H9 (cell line): Measurements from ENCODE around the gene TEX51. TPM values are rescaled to one million over a fixed set of nuclear protein-coding genes. Genes with fewer than 3 reads are reported as not detected.
A peak's percentile ranks its signal among the peaks of the same experiment; 100 is the strongest.

Source experiments
- DNase-seq: peaks from one replicate; pipeline ENCODE4 v3.0.0-alpha.2; 2017
- H2AFZ ChIP-seq: one replicate; pipeline ENCODE4 v1.6.1; 2013; ENCODE audit warnings: mild to moderate bottlenecking, low read length, control low read depth, moderate library complexity
- H2AK5ac ChIP-seq: 2 replicates; pipeline ENCODE4 v1.6.1; 2013; ENCODE audit warnings: low read length, control low read depth, mixed read lengths; ENCODE audit not compliant: insufficient read length
- H2BK120ac ChIP-seq: one replicate; pipeline ENCODE4 v1.6.1; 2013; ENCODE audit warnings: low read depth, mild to moderate bottlenecking, low read length, control low read depth, inconsistent platforms; ENCODE audit not compliant: poor library complexity, severe bottlenecking
- H2BK12ac ChIP-seq: 2 replicates; pipeline ENCODE4 v1.6.1; 2013; ENCODE audit warnings: low read length, control low read depth, mixed read lengths, low read depth; ENCODE audit not compliant: insufficient read length
- H2BK15ac ChIP-seq: 2 replicates; pipeline ENCODE4 v1.6.1; 2013; ENCODE audit warnings: low read depth, low read length, control low read depth
- H2BK20ac ChIP-seq: one replicate; pipeline ENCODE4 v1.6.1; 2013; ENCODE audit warnings: low read depth, mild to moderate bottlenecking, low read length, control low read depth, inconsistent platforms; ENCODE audit not compliant: poor library complexity, severe bottlenecking
- H2BK5ac ChIP-seq: 2 replicates; pipeline ENCODE4 v1.6.1; 2013; ENCODE audit warnings: low read length, control low read depth, mixed read lengths; ENCODE audit not compliant: insufficient read length
- H3K14ac ChIP-seq: 2 replicates; pipeline ENCODE4 v1.6.1; 2013; ENCODE audit warnings: low read length, control low read depth; ENCODE audit not compliant: insufficient read depth
- H3K18ac ChIP-seq: 2 replicates; pipeline ENCODE4 v1.6.1; 2013; ENCODE audit warnings: low read depth, mild to moderate bottlenecking, mixed read lengths, low read length, control low read depth; ENCODE audit not compliant: insufficient read length
- H3K23ac ChIP-seq: 2 replicates; pipeline ENCODE4 v1.6.1; 2013; ENCODE audit warnings: low read length, control low read depth, mixed read lengths, low read depth; ENCODE audit not compliant: insufficient read length
- H3K23me2 ChIP-seq: 2 replicates; pipeline ENCODE4 v1.6.1; 2013; ENCODE audit warnings: low read depth, mild to moderate bottlenecking, mixed read lengths, low read length, control low read depth; ENCODE audit not compliant: insufficient read length, poor library complexity, severe bottlenecking
- H3K27ac ChIP-seq: 2 replicates; pipeline ENCODE4 v1.5.1; 2013; ENCODE audit warnings: low read length, control low read depth, mixed read lengths, low read depth; ENCODE audit not compliant: insufficient read length
- H3K27me3 ChIP-seq: 2 replicates; pipeline ENCODE4 v1.6.1; 2013; ENCODE audit warnings: low read length, control low read depth, inconsistent platforms; ENCODE audit not compliant: insufficient read depth
- H3K4ac ChIP-seq: 2 replicates; pipeline ENCODE4 v1.6.1; 2013; ENCODE audit warnings: low read depth, mild to moderate bottlenecking, control low read depth, inconsistent platforms, low read length, moderate library complexity
- H3K4me1 ChIP-seq: 2 replicates; pipeline ENCODE4 v1.6.1; 2013; ENCODE audit warnings: low read length, control low read depth, inconsistent platforms; ENCODE audit not compliant: insufficient read depth
- H3K4me2 ChIP-seq: 2 replicates; pipeline ENCODE4 v1.6.1; 2013; ENCODE audit warnings: low read length, control low read depth, mixed read lengths; ENCODE audit not compliant: insufficient read length, insufficient read depth
- H3K56ac ChIP-seq: 2 replicates; pipeline ENCODE4 v1.6.1; 2013; ENCODE audit warnings: low read depth, mild to moderate bottlenecking, mixed read lengths, low read length, control low read depth; ENCODE audit not compliant: insufficient read length
- H3K79me1 ChIP-seq: 2 replicates; pipeline ENCODE4 v1.6.1; 2013; ENCODE audit warnings: low read depth, mild to moderate bottlenecking, moderate library complexity, low read length, control low read depth, inconsistent platforms; ENCODE audit not compliant: insufficient read depth, poor library complexity, severe bottlenecking
- H3K79me2 ChIP-seq: 2 replicates; pipeline ENCODE4 v1.6.1; 2013; ENCODE audit warnings: low read length, control low read depth, inconsistent platforms; ENCODE audit not compliant: insufficient read depth
- H3K9ac ChIP-seq: 2 replicates; pipeline ENCODE4 v1.6.1; 2013; ENCODE audit warnings: low read length, control low read depth, mixed read lengths; ENCODE audit not compliant: insufficient read length; ENCODE audit errors: extremely low read depth
- H3K9me3 ChIP-seq: one replicate; pipeline ENCODE4 v1.6.1; 2013; ENCODE audit warnings: low read depth, low read length, inconsistent platforms; ENCODE audit not compliant: control insufficient read depth
- H3T11ph ChIP-seq: one replicate; pipeline ENCODE4 v1.6.1; 2013; ENCODE audit warnings: mild to moderate bottlenecking, low read length, control low read depth, inconsistent platforms
- H4K20me1 ChIP-seq: one replicate; pipeline ENCODE4 v1.6.1; 2013; ENCODE audit not compliant: control insufficient read depth, insufficient read length, insufficient read depth
- H4K5ac ChIP-seq: 2 replicates; pipeline ENCODE4 v1.6.1; 2013; ENCODE audit warnings: low read depth, mild to moderate bottlenecking, mixed read lengths, low read length, control low read depth; ENCODE audit not compliant: insufficient read length
- H4K8ac ChIP-seq: replicated peaks from 2 replicates; pipeline ENCODE4 v1.6.1; 2013; ENCODE audit warnings: low read length, control low read depth, mixed read lengths, low read depth; ENCODE audit not compliant: insufficient read length
- H4K91ac ChIP-seq: 2 replicates; pipeline ENCODE4 v1.6.1; 2013; ENCODE audit warnings: low read depth, mild to moderate bottlenecking, moderate library complexity, mixed read lengths, low read length, control low read depth; ENCODE audit not compliant: insufficient read length
- H3K27ac Mint-ChIP-seq, 3 experiments: 2 replicates in 2 of 3; 3 replicates in 1 of 3; pipeline ENCODE4 v1.8.0; 2020 to 2021; ENCODE audit warnings: mixed read lengths in 3 of 3, mild to moderate bottlenecking in 1 of 3, moderate library complexity in 1 of 3
- H3K27me3 Mint-ChIP-seq: 2 replicates; pipeline ENCODE4 v1.8.0; 2021; ENCODE audit warnings: low read depth, mild to moderate bottlenecking, moderate library complexity, mixed read lengths
- H3K36me3 Mint-ChIP-seq, 3 experiments: 2 replicates in 2 of 3; 3 replicates in 1 of 3; pipeline ENCODE4 v1.8.0; 2020 to 2021; ENCODE audit warnings: low read depth in 3 of 3, mixed read lengths in 3 of 3; ENCODE audit not compliant: insufficient read depth in 1 of 3
- H3K4me1 Mint-ChIP-seq, 2 experiments: 2 replicates each; pipeline ENCODE4 v1.8.0; 2020; ENCODE audit warnings: mixed read lengths in 2 of 2
- H3K4me3 Mint-ChIP-seq, 2 experiments: 2 replicates in 1 of 2; 3 replicates in 1 of 2; pipeline ENCODE4 v1.8.0; 2020 to 2021; ENCODE audit warnings: mild to moderate bottlenecking in 2 of 2, mixed read lengths in 2 of 2, moderate library complexity in 1 of 2
- H3K9me3 Mint-ChIP-seq, 2 experiments: 2 replicates in 1 of 2; 3 replicates in 1 of 2; pipeline ENCODE4 v1.8.0; 2020; ENCODE audit warnings: mild to moderate bottlenecking in 2 of 2, mixed read lengths in 2 of 2, moderate library complexity in 1 of 2
- CTCF ChIP-seq: fragments of 200-600 bp; sonication (generic); conservative IDR thresholded peaks from 3 replicates; pipeline ENCODE4 v1.8.0; 2021; ENCODE audit warnings: antibody characterized with exemption, mild to moderate bottlenecking
- WGBS: extraction: QIAGEN DNeasy Blood & Tissue Kit; methylation state at CpG from one replicate; pipeline ENCODE4 v1.1.7; 2013; ENCODE audit warnings: missing lambda C conversion rate, low lambda C conversion rate, mixed read lengths; ENCODE audit not compliant: insufficient read length; ENCODE audit errors: extremely low coverage; 5-methylcytosine and 5-hydroxymethylcytosine counted together
- total RNA-seq: library from RNA; stranded (reverse); gene quantifications from 2 replicates; pipeline ENCODE4 v1.2.1, GENCODE V29; 2021

TEX51 gene
- total RNA-seq, 1 experiment from 2014 or later, result not detected

GRCh38 chr2:126864861-126865260 is 33.8 kb upstream of the TEX51 start:
- peaks cover 12 to 15% of the 10 kb centered on the region in 2 experiments for H3K9me3 Mint-ChIP-seq
- no peak overlapping the region for H2AFZ ChIP-seq
- no peaks in the 10 kb centered on the region for H4K20me1 ChIP-seq
- H4K8ac ChIP-seq, result no peak overlapping the region
- H3K9me3 ChIP-seq, result no peaks in the 10 kb centered on the region
- TF ChIP-seq CTCF, result peak; percentile 64
- H3K79me2 ChIP-seq, result no peaks in the 10 kb centered on the region
- H3K4ac ChIP-seq, result no peak overlapping the region
- H2BK120ac ChIP-seq, result no peak overlapping the region
- H2BK15ac ChIP-seq, result no peak overlapping the region
- no peak overlapping the region for H3K4me3 Mint-ChIP-seq
- H2BK12ac ChIP-seq, result no peak overlapping the region
- H3K18ac ChIP-seq, result peak overlapping the region; percentile 27
- H4K5ac ChIP-seq, result no peak overlapping the region
- no peaks in the 10 kb centered on the region; the same call in 1 of the 2 replicates for H3K27me3 Mint-ChIP-seq
- H3K27ac ChIP-seq, result no peak overlapping the region
- no CpG with 5 or more reads among the region's 3 CpGs for WGBS
- H2AK5ac ChIP-seq, result no peak overlapping the region
- H3T11ph ChIP-seq, result no peak overlapping the region
- no peak overlapping the region for H3K4me2 ChIP-seq
- H2BK20ac ChIP-seq, result no peak overlapping the region
- H3K56ac ChIP-seq, result no peak overlapping the region
- peaks cover 6 to 15% (median 7%) of the 10 kb centered on the region in 3 experiments; a peak in 6 of 7 replicates for H3K36me3 Mint-ChIP-seq
- no peak overlapping the region for H4K91ac ChIP-seq
- 0 out of 4 replicates have a peak, but pooled peaks cover 0 to 2% of the 10 kb centered on the region in 2 experiments for H3K4me1 Mint-ChIP-seq
- H3K27me3 ChIP-seq, result no peaks in the 10 kb centered on the region
- no peaks in the 10 kb centered on the region for H3K79me1 ChIP-seq
- no peaks in the 10 kb centered on the region for H3K23me2 ChIP-seq
- H3K4me1 ChIP-seq, result no peaks in the 10 kb centered on the region
- H3K9ac ChIP-seq, result no peak overlapping the region
- H3K23ac ChIP-seq, result no peak overlapping the region
- H3K27ac Mint-ChIP-seq, result no peak overlapping the region
- H3K14ac ChIP-seq, result no peak overlapping the region
- no peak overlapping the region for H2BK5ac ChIP-seq
- no peak for DNase-seq
